ENCODE measurements around the gene RNU5B-1. TPM values are rescaled to one million over a fixed set of nuclear protein-coding genes. Genes with fewer than 3 reads are reported as not detected.
A peak's percentile ranks its signal among the peaks of the same experiment; 100 is the strongest.

RNU5B-1 gene
- polyA plus RNA-seq (ENCODE audit: insufficient read length in 4 of 4) = not detected

DNA sequence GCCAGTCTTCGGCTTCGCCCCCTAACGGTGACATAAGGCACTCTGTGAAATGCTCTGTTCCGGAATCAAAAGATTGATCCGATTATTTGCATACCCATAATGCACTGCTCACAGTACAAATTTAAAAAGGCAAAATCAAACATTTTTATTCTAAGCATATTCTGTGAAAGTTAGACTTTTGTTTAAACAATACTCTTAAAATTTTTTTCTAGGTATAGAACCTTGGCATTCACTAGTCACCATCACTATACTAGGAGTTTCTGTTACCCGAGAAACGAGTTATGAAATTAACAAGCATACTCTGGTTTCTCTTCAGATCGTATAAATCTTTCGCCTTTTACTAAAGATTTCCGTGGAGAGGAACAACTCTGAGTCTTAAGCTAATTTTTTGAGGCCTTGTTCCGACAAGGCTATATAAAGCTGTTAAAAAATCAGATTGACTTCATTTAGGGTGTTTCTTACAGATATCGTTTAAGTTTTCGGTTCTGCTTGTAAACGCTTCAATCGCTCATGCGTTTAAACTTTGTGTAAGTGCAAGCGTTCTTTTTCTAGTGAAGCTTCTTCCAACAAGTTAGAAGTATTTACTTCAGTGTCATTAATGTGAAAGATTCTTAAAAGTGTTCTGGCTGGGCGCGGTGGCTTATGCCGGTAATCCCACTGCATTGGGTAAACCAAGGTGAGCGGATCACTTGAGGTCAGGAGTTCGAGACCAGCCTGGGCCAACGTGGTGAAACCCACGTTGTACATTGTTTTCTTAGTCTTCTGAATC is at the start of gene RNU5B-1:
Gene RNU5B-1, plus strand, starts transcription at position 297 of the 769 bp plus-strand sequence.
- DNase-seq (ENCODE audit: low read depth in 4 of 4, low spot score in 3 of 4) = peak; percentile 80 to 91 (median 86)

DNA sequence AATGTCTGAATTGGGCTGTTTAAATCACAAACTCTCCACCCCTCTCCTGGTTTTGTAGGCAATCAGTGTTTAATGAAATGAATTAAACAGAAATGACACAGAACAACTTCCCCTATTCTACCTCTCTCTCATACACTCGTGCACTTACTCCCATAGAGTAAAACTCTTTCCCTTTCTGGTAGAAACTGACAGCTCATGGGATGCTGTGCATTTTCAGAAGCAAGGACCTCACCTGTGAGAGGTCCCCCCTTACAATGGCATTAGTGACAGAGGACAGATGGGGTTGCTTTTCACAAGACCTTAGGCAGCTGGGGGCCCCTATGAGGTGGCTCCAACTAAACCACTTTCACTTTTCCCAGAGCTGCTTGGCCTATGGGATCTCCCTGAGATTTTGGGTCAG is 49.7 kb upstream of the RNU5B-1 start:
- no peak for DNase-seq (ENCODE audit: low read depth in 4 of 4, low spot score in 3 of 4)

DNA sequence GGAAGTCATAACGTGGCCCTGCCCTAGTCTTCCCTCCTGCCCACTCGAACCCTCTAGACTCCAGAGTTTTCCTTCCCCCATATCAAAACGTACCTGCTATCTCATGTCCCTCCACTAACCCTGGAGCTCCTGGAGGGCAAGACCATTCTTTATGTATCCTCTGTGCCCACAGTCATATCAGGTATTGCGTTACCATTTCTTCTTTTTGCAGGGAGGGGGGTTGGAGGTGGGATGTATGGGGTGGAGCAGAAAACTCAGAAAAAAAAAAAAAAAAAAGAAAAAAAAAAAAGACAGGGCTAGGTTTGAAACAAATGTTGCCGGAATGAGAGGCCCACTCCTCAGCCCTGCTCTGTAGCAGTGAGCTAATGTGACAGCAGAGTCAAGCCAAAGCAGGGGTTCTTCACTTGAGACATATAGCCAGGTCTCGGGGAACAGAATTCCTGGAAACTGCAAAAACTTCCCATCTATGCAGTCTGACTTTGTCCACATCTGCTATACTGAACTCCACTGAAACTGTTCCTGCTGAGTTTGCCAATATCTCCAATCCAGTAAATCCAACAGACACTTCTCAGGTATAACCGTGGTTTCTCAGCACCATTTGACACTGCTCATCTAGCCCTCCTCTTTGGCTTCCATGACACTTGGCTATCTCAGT is 48.9 kb upstream of the RNU5B-1 start:
- no peak for DNase-seq (ENCODE audit: low read depth in 4 of 4, low spot score in 3 of 4)

DNA sequence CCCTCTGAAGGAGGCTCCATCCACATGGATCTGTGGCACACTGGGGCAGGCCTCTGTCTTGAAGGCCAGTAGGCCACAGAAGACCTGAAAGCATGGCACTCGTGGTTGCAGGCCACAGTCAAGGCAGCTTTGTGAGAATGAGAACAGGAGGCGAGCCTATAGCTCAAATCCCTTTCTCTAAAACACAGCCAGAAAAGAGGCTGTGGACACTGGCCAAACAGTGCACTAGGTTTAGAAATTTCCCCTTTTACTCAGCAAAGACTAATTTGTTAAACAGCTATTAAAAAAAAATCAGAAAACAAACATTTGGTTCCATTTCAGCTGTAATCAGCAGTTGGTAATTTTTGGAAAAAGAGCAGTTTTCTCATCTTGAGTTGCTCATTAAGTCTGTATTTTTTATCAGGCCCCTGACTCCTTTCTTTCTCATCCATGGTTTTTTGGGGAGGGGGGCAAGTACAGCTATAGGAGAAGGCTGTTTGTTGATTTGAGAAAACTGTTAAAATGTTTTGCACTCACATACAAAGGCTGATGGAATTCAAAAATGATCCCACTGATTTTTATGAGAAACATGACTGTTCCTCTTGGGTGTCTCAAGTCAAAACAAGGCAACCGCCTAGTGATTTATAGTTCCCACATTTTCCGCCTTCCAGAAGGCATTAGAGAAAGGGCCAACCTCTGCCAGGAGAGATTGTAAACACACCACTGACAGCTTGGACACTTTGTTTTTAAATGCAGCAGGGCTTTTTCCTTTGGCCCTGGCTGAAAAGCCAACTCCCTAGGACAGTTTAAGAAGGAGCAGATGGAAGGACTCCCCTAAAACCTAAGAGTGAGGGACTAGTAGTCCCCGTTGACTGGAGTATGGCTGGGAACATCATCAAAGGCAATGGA is 45.9 kb upstream of the RNU5B-1 start:
- peak in 1 of 4 donors; percentile 19 for DNase-seq (ENCODE audit: low read depth in 4 of 4, low spot score in 3 of 4)

DNA sequence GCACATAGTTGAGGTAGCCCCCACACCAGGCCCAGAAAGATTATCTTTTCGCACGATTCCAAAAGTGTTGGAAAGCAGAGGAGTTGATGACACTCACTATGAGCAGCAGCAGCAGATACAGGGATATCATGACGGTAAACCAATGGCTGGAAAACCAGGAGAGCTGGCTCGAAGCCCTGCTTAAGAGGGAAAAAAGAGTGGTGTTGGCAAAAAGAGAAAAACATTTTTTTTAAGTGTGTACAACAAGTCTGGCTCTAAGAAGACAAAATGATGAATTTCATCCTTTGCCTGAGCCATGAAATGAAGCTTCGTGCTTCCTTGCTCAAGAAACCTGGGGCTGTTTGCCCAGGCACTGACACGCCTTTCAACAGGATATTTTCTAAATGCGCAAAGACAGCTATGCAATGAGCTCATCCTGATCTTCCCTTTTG is 45.1 kb upstream of the RNU5B-1 start:
- no peak for DNase-seq (ENCODE audit: low read depth in 4 of 4, low spot score in 3 of 4)

DNA sequence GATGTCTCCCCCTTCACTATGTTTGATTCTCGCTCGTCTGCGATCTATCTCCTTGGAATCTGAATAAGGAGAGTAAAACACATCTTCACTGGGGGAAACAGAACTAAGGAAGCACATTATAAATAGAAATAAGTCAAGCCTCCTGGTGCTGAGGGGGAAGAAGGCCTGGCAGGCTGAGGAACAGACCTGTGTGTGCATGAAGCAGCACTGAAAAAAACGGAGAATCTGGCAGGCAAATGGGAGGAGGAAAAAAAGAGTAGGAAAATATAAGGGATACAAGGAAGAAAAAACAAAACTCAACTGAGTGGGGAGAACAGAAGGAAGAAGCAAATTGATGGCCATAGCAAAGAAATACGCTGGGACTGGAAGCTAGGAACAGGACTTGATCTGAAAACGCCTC is 43.5 kb upstream of the RNU5B-1 start:
- no peak for DNase-seq (ENCODE audit: low read depth in 4 of 4, low spot score in 3 of 4)

DNA sequence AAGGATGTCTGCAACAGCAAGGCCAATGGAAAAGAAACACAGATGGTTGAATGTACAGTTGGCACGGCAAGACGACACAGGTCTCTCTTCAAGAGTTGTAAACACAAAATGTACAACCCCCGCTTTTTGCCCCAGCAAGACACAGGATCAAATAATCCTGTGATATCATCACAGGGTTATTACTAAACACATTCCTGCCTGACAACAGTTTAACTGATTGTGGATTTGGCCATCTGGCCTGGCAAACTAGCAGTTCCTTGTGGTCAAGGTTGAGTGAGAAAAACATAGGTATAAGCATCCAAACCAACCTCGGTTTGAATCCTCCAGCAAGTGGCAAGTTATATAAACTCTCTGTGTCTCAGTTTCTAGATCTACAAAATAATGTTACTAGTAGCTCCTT is 41.2 kb upstream of the RNU5B-1 start:
- DNase-seq (ENCODE audit: low read depth in 4 of 4, low spot score in 3 of 4) = no peak

DNA sequence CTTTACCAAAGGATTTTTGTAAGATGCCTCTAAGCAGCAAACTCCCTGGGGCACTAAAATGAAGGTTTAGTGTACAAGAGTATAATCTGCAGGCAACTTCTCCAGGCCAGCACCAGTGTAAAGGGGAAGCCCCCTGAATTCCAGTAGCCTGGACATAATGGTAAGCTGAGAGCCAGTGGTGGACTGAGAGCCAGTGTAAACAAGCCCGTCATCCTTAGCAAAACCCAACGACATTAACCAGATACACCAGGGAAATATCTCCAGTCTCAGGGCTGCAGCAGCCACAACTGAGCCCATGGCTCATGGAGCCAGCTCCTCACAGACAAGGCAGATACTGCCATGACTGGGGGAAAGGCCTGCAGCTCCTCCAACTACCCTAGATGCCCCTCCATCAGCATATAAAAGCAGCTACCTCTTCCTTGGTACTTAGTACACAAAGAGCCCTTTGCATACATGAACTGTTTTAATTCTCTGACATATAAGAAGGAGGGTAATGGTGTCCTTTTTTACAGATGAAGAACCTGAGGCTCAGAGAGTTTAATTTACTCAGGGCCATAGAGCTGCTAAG is 39.5 kb upstream of the RNU5B-1 start:
- DNase-seq (ENCODE audit: low read depth in 4 of 4, low spot score in 3 of 4) = no peak

DNA sequence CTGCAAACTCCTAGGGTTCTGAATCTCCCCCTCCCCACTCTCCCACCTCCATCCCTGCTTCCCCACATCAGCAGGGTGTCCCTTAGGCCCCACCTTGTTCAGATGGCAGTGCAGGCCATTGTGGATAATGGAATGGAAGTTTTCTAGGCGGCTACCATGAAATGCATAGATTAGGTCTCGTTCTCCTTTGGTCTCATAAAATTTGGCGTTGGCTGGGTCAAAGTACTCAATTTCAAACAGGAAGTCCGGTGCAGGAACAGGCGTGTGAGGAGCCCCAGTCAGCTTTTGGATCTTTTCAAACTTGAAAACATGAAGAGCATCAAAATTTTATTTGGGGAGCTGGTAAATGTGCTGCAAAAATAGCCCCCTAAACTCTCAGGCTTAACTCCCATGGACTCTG is 38.0 kb upstream of the RNU5B-1 start:
- DNase-seq (ENCODE audit: low read depth in 4 of 4, low spot score in 3 of 4) = no peak

DNA sequence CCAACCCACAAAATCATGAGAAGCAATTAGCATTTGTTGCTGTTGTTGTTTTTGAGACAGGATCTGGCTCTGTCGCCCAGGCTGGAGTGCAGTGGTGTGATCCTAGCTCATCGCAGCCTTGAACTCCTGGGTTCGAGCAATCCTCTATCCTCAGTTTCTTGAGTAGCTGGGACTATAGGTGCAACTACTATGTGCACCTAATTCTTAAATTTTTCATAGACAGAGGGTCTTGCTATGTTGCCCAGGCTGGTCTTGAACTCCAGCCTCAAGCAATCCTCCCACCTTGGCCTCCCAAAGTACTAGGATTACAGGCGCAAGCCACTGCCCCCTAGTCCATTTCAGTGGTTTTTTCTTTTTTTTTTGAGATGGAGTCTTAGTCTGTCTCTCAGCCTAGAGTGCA is 36.1 kb upstream of the RNU5B-1 start:
- no peak for DNase-seq (ENCODE audit: low read depth in 4 of 4, low spot score in 3 of 4)

DNA sequence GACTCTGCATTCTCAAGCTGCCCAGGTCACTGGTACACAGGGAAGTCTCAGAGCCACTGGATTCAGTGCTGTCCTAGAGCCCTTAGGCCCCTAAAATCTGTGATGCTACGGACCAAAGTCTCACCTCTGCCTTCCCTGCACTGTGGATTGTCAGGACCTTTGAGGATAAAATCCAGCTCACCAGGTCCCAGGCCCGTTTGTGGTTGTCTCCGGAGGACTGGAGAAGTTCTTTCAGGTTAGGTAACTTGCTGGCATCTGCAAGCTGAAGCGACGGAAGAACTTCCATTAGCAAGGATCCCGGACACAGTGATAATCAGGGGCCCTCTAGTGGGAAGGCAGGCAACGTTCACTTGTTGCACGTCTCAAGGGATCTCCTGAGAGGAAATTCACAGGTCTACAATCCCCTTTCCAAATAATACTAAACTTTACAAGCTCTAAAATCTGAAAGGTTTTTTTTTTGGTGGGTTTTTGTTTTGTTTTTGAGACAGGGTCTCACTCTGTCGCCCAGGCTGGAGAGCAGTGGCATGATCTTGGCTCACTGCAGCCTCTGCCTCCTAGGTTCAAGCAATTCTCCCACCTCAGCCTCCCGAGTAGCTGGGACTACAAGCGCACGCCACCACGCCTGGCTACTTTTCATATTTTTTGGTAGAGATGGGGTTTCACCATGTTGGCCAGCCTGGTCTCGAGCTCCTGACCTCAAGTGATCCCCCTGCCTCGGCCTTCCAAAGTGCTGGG is 33.5 kb upstream of the RNU5B-1 start:
- peak in 2 of 4 donors; percentile 65 to 66 for DNase-seq (ENCODE audit: low read depth in 4 of 4, low spot score in 3 of 4)

DNA sequence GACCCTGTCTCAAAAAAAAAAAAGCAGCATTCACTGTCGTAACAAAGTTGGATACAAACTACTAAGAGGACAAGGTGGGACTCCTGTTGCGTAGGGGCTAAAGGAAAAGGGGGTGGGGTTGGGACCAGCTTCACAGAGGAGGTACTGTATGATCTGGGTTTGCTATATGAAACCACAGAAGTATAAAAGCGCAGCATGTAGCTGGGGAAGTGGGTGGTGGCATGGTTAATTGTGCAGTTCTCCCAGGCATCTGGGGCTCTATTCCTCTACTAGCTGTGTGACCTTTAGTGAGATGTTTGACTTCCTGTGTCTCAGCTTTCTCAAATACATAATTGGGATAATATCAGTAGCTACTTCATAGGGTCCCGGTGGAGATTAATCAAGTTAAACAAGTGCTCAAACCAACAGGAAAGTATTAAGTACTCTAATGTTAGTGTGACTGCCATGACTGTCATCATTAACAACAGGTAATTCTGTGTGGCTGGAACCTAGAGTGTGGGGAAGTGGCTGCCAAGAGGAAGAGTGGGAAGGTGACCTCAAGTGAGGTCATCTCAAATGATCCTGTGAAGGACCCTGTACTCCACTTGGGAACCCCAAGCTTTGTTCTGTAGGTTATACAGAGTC is 29.3 kb upstream of the RNU5B-1 start:
- DNase-seq (ENCODE audit: low read depth in 4 of 4, low spot score in 3 of 4) = no peak

DNA sequence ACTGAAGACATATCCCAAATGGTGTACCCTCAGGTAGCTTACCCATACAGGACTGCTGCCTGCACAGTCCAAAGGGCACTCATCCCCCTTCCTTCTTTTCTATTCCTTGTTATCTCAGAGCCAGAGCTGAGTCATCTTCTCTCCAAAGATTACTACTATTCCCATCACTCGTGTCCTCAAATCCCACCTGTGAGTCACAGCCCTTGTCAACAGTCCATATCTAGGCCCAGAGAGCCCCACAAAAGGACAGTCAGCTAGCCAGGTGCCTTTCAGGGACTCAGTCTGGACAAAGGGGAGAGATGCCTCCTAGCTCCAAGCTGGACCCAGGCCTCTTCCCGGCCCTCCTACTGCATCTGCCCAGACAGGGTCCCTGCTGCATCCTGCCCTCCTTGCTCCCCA is 28.8 kb upstream of the RNU5B-1 start:
- DNase-seq (ENCODE audit: low read depth in 4 of 4, low spot score in 3 of 4) = no peak

DNA sequence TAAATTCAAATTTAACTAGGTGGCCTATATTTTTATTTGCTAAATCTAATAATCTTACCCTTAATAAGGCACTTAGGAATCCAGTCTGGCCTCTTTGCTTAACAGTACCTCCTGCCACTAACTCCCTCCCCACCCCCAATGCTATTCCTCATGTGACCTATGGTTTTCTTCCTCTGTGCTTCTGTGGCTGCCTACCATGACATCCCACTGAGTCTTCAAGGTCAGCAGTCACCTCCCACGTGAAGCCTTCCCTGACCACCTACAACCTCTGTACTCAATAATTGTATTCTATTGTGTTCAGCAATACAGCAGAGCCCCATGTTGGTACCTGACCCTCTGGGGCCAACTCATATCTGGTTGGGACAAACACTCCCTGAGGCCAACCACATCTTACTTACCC is 27.5 kb upstream of the RNU5B-1 start:
- DNase-seq (ENCODE audit: low read depth in 4 of 4, low spot score in 3 of 4) = no peak

DNA sequence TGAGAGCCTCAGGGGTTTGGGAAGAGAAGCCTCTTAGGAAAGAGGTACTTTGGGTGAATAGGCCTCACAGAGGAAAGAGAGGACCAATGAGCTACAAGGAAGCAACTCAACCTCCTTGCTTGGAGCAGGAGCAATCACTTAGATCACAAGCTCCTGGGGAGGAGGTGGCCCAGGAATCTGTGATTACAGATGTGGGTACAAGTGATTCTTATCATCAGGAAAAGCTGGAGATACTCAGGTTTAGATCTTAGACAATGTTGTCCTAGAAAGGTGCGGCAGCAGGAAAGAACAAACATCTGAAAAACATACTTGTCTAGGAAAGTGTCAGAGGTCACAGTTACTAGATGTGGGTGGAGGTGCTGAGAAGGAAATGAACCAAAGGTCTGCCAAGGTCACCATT is 26.0 kb upstream of the RNU5B-1 start:
- DNase-seq (ENCODE audit: low read depth in 4 of 4, low spot score in 3 of 4) = no peak

DNA sequence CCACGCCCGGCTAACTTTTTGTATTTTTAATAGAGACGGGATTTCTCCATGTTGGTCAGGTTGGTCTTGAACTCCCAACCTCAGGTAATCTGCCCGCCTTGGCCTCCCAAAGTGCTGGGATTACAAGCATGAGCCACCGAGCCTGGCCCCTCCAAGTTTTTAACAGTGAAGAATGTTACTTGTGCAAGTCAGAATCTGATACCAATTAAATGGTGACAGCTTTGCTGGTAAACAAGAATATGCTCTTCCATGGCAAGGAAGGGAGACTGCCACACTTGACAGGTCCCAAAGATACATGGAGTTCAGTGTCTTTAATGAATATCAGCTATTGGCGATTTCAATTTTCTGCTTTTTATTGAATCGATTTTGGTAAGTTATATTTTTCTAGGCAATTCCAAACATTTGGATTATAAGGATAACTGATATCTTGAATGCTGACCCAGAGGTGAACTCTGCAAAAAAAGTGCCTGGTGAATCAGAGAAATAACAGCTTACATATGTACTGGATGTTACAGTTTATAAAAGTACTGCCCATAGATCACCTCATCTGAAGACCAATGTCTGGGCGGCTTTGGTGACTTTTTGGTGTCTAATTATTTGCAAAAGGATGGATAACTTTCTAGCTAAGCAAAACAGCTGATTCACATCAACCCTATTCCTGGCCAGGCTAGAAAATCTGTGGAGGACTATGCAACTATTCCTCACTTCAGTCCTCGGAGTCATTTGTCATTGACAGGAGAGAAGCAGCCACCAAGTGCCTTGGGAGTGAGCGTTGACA is 19.0 kb upstream of the RNU5B-1 start:
- peak in 1 of 4 donors; percentile 10 for DNase-seq (ENCODE audit: low read depth in 4 of 4, low spot score in 3 of 4)

DNA sequence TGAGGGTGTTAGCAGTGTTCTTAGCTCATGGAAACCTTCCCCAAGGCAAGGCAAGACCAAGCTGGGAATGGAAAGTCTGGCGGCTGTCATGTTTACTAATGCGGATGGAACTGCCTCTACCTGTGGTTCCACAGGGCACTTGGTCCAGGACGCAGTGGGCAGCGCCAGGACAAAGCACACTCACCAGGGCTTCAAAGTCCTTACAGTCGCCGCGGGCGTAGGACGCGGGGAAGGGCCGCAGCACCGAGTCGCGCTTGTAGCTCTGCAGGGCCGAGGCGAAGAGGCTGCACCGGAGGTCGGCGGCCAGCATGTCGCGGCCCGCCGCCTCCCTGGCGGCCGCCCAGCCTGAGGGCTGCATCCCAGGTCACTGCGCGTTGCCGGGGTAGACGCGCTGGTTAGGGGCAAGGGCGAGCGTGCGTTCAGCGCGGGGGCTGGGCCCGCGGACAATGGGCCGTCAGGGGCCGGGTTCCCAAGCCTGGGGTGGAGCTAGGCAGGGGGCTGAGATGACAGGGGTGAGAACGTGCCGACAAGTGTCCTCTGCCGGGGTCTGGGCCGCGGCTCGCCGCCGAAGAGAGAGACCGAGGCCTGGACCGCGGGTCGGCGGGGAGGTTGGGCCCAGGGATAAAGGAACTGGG is 18.3 kb upstream of the RNU5B-1 start:
- peak in 2 of 4 donors; percentile 24 to 59 for DNase-seq (ENCODE audit: low read depth in 4 of 4, low spot score in 3 of 4)

DNA sequence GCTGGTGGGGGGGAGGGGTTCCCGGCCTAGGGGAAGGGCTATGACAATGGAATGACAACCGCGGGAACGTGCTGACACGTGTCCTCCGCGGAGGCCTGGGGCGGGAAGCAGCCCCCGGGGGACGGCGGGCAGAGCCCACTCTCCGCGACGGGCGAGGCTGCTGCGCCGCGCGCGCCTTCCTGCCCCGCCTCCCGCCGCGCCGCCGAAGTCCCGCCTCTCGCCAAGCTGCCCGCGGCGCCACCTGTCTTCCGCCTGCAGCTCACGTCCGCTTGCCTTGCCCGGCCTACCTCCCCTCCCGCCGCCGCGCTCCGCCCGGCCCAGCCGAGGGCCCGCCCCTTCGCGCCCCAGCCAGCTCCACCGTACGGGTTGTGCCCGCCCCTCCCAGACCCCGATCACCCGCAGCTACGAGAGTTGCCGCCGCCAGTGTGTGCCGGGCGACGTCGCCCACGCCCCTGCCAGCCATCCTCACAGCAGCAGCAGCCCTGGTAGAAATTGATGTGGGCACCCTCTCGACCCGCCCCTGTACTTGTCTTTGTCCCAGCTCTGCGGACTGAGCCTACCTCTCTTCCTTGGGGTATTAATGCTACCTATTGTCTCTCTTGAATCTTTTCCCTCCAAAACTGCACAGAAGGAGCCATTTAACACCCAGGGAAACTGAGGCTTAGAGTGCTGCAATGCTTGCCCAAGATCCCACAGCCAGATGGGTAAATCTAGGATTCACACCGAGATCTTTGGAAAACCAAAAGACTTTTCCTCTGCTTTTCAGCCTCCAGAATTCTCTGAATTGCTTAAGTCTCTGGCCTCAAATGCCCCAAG is 17.6 kb upstream of the RNU5B-1 start, which contains the start of gene PARP16:
Gene PARP16, minus strand, starts transcription at position 180 of the 816 bp plus-strand sequence. CDS start 457 bp downstream, outside the sequence.
- peak; percentile 75 to 81 (median 76) for DNase-seq (ENCODE audit: low read depth in 4 of 4, low spot score in 3 of 4)

All from right renal pelvis (tissue), 4 donors.